HG02970 (cell line): Measurements from ENCODE around the gene SIRT6.
"Not testable (repeated sequence)": the region's sequence is repeated elsewhere in the genome, so short reads cannot be mapped to it uniquely, and the experiment has no call there.

Experiments
- ATAC-seq: cut with Tn5 transposase; IDR thresholded peaks from one replicate; pipeline ENCODE4 v1.9.1; 2021; ENCODE audit warnings: mild to moderate bottlenecking, moderate library complexity, moderate number of reproducible peaks; ENCODE audit not compliant: unreplicated experiment, low FRiP score

The SIRT6 gene

DNA sequence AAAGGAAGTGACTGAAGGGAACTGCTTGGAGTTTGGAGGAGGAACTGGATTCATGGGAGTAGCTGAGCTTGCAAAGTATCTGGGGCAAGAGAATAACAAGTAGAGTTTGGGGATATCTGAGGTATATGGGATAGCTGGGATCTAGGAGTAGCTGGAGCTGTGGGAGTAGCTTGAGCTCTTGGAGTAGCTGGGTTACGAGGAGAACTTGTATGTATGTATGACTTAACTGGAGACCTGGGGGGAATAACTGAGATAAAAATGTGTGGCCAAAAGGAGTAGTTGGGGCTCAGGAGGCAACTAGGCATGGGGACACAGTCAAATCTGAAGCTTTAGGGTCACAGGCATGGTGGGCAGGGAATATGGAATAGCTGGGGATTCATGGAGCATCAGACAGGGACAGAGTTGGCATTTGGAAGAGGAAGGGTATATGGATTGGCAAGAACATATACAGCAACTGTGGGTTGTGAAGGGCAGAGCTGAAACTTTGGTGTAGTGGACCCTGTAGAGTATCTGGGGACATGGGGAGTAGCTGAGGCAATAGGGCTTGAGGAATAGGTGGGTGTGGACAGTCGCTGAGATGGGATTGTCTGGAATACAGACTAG is 18.7 kb upstream of the SIRT6 start:
- ATAC-seq = no peak

DNA sequence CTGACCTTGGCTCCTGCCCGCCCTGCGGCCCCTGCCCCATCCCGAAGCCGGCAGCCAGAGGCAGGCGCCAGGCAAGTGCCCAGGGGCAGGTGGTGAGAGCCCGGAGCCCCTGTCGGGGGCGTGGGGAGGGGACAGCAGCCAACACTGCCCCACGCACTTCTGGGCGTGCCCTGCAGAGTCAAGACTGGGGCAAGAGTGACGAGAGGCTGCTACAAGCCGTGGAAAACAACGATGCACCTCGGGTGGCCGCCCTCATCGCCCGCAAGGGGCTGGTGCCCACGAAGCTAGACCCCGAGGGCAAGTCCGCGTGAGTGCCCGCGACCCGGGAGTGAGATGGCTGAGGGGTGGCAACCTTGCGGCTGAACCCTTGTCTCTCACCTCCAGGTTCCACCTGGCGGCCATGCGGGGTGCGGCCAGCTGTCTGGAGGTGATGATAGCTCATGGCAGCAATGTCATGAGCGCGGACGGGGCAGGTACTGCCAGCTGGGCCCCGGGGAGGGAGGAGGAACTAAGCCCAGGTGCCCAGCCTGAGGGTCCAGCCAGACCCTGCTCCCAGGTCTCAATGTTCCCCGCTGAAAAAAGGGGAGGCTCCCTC is 17.4 kb upstream of the SIRT6 start:
- no peak for ATAC-seq

DNA sequence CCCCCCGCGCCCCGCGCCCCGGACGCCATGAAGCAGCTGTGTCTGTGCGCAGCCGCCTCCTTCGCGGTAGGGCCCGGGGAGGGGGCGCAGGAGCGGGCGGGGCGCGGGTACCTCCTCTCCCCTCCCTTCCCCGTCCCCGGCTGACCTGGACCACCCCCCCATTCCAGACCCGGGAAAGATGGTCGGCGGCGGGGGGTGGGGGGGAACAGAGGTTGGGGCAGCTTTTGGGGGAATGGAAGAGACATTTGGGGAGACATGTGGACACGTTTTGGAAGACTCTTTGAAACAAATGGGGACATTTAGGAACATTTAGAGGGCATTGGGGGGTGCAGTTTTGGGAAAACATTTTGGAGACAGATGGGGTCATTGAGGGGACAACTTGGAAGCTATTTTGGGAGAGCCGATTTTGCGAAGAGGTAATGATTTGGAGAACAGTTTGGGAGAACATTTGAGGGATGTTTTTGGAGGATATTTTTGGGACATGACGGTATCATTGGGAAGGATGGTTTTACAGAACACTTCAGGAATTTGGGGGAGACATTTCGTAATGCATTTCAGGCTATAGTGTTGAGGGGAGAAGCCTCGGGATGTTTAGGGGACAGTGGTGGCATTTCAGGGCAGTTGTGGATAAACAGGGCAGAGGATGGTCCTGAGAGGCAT is 16.2 kb upstream of the SIRT6 start:
- no peak for ATAC-seq

DNA sequence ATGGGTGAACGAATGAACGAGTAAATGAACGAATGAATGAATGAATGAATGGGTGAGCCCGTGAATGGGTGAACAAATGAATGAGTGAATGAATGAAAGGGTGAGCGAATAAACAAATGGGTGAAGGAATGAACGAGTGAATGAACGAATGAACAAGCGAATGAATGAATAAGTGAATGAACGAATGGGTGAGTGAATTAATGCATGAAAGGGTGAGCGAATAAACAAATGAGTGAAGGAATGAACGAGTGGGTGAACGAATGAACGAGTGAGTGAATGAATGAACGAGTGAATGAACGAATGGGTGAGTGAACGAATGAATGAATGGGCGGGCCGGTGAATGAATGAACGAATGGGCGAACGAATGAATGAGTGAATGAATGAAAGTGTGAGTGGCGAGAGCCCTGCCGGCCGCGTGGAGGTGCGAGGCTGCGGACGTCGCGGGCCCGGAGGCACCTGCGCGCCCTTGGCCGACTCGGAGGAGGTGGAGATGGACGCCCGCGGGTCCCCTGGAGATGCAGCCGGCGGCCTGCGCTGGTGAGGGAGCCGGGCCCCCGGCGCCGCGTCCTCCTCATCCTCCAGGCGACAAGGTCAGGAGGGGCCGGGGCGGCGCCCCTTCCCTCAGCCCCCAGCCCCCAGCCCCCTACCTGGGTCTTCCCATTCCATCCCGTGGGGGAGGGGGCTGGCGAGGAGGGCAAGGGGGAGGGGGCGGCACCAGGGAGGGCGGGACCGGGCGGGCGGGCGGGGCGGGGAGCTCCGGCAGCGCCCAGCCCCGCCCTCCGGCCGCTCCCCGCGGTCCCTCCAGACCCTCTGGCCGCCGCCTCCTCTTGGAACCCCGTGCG is 15.5 kb upstream of the SIRT6 start:
- ATAC-seq = no peak

DNA sequence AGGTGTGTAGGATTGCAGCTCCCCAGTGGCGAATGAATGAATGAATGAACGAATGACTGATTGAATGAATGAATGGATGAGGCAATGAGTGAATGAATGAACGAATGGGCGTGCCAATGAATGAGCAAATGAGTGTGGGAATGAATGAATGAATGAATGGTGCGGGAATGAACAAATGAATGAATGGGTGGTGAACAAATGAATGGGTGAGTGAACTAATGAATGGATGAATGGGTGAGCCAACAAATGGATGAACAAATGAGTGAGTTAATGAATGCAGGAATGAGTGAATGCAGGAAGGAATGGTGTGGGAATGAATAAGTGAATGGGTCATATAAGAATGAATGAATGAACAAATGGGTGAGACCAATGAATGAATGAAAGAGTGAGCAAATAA is 14.9 kb upstream of the SIRT6 start:
- ATAC-seq = no peak

DNA sequence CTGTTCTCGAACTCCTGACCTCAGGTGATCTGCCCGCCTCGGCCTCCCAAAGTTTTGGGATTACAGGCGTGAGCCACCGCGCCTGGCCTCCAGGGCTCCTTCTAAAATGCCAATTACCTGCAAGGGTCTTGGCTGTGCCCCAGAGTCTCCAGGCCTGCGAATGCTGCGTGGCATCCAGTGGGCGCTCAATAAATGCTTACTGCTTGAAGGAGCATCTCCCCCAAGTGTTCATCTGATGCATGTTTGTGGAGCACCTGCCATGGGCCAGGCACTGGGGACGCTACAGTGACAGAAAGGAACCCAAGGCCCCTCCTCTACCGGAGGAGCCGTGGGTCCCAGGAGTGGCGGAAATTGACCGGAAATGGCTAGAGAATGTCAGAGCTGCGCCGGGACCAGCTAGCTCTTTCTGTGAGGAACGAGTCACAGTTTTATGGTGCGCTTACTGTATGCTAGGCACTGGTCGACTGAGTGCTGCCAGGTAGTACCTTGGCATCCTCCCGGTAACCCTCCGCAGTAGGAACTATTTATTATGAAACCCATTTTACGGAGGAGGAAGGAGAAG is 14.3 kb upstream of the SIRT6 start:
- ATAC-seq = no peak

DNA sequence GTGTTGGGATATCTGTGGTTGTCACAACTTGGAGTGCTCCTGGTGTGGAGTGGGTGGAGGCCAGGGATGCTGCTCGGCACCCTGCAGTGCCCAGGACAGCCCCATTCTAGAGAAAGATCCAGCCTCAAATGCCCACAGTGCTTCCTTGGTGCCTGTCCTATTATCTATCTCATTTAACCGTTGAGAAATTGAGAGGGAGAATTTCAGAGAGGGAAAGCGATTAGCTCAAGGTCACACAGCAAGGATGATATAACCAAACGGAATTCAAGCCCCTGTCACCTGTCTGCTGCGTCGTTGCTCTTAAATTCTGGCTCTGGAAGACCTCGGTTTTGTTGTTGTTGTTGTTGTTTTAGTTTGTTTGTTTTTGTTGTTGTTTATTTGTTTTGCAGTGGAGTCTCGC is 13.6 kb upstream of the SIRT6 start:
- ATAC-seq = no peak

DNA sequence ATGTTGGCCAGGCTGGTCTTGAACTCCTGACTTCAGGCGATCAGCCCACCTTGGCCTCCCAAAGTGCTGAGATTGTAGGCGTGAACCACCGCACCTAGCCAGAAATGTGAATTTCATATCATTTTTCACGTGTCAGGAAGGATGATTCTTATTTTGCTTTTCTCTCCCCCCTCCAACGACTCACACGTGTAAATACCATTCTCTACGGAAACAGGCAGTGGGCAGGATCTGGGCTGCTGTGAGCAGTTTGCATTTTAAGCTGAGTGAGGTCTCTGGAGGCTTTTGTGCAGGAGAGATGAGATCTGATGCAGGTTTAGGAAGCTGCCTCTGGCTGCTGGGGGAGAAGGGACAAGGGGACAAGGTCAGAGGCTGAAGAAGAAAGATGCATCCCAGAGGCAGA is 12.0 kb upstream of the SIRT6 start:
- no peak for ATAC-seq

DNA sequence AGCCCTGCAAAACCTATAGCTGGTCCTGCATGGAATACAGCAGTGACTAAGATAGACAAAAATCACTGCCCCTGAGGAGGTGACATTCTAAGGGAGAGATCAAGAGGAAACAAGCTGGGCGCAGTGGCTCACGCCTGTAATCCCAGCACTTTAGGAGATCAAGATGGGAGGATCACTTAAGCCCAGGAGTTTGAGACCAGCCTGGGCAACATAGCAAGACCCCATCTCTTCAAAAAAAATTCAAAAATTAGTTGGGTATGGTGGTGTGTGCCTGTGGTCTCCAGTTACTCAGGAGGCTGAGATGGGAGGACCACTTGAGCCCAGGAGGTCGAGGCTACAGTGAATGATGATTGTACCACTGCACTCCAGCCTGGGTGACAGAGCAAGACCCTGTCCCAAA is 10.2 kb upstream of the SIRT6 start:
- ATAC-seq = not testable (repeated sequence)

DNA sequence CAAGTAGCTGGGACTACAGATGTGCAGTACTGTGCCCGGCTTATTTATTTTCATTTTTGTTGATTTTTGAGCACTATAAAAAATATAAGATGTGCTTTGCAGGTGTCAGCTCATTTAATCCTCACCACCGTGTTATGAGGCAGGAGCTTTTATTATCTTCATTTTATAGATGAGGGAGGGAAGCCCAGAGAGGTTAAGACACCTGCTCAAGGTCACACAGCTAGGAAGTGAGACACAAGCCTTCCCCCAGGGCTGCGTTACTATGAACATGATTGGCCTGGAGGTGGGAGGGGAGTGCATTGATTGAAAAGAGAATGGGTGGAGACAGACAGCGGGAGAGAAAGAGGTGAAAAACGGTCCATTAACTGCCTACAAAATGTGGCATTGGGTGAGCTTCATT is 7.3 kb upstream of the SIRT6 start:
- no peak for ATAC-seq

DNA sequence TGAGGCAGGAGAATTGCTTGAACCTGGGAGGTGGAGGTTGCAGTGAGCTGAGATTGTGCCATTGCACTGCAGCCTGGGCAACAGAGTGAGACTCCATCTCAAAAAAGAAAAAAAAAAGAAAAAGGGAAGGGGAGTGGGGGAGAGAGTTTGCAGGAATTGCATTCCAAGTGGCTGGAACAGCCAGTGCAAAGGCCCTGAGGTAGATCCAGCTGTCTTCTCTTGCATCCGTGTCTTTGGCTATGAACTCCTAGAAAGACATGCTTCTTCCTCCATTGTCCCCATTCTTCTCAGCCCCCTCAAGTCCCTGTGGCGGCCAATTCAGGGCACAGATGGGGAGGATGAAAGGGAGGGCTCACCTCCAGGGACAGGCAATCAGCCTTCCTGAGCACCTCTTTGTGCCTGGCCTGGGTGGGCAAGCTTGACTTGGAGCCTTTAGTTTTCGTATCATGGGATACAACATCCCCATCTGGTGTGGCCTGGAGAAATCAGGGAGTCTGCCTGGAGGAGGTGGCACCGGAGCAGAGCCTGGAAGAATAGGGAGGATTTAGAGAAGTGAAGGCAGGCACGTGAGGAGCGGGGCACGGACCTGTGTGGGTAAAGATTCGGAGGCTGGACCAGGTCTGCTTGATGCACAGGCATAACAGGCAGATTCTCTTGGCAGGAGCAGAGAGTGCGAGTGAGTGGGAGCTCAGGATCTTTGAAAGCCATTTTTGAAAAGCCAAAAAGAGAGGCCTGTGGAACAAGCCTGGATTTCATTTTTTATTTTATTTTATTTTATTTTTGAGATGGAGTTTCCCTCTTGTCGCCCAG is 5.2 kb upstream of the SIRT6 start:
- ATAC-seq = no peak

DNA sequence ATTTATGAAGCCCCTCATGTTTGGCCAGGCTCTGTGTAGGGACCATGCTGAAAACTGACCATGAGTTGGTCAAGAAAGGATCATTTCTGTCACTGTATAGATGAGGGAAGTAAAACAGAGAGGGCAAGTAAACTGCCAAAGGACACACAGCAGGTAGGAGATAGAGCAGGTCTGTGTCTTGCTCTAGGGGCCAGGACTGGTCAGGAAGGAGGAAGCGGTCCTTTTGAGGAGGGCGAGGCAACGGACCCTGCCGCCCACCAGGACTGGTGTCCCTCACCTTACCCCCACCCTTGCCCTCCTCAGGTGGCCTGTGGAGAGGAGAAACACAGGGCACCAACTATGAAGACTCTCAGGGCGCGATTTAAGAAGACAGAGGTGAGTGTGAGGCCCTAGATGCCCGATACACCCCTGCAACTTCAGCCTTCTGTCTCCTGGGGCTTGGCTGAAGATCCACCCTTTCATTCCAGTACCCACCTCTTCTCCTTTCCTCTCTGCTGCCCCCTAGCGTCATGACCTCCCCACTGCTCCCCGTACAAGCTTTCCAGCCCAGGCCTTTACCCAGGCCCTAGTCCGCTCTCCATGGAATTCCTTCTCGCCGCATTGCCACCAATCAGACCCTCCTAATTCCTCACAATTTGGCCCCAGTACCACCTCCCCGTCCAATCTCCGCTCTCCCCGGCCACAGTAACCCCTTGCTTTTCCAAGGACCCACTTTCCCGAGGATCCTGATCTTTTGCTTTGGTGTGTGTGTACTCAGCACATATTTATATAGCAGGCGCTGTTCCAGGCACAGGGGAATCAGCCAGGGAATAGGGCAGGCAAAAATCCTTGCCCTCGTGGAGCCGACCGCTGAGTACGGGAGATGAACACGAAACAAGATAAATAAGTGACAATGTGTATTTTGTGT is 4.0 kb upstream of the SIRT6 start:
- no peak for ATAC-seq

DNA sequence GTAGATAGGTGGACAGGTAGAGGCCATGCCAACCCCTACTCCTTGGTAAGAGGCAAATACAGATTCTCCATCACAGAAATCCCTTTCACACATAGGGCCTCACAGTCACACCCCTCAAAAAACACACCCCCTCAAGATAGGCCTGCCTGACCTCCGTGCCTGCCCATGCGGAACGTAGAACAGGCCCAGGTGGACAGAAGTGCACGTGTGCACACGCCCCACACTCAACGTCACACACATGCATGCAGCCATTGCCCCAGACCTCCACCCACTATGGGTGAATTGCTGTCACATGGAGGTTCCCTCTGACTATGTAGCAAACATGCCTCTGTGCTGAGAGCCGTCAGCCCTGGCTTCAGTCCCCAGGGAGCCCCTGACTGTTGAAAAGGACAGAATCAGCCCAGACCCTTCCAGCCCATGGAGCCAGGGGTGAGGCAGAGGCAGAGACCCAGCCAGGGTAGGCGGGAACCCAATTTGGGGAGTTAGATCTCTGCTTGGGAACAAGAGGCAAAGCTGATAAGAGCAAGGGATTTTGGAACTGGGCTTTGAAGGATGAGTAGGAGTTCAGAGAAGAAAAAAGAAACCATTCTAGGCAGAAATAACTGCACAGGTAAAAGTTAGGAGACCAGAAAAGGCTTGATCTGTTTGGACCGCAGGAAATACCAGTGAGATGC is 3.2 kb upstream of the SIRT6 start:
- no peak for ATAC-seq

DNA sequence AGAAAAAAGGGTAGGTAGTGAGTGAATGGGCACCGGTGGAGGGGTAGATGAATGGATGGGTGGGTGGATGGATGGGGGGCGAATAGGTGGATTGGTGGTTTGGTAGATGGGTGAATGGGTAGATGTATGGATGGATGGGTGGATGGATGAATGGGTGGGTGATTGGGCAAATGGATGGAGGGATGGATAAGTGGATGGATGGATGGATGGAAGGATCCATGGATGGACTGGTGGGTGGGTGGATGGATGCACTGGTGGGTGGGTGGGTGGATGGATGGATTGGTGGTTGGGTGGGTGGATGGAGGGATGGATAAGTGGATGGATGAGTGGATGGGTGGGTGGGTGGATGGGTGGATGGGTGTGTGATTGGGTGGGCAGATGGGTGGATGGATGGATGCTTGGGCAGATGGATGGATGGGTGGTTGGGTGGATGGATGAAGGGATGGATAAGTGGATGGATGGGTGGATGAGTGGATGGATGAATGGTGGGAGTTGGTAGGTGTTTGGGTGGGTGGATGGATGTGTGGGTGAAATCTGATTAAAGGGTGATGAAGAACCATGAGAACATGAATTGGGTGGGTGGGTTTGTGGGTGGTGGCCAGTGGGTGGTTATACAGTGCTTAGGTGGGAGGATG is 2.5 kb upstream of the SIRT6 start:
- no peak for ATAC-seq

DNA sequence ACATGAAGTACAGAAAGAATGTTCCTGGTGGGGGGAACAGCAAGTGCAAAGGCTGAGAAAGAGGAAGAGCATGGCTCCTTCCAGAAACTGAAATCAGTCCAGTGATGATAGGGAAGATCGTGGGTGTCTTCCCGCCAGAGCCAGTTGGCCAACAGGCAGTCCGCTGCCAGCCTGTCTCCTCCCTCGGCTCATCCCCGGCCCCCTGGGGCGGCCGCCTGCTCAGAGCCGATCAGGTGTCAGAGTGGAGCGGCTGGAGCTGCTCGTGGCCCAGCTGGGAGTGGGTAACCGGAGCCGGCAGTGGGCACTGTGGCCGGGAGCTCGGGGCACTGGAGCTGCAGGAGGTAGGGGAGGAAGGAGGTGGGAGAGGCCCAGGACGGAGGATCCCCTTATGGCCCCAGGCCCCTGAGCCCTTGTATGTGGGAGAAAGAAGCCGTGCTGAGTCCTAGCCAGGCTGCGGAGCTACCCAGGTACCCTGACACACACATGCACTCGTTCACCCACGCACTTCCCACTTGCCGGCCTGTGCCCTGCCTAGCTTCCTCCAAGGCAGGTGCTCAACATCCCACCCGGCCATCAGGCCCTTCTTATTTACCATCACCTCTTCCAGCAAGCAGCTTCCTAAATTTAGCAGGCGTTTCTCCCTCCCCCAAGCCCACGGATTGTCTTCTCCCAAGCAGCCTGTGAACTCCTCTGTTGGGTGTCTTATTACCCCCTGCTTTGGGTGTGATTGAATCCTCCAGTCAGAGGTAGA is 1.8 kb upstream of the SIRT6 start:
- no peak for ATAC-seq

DNA sequence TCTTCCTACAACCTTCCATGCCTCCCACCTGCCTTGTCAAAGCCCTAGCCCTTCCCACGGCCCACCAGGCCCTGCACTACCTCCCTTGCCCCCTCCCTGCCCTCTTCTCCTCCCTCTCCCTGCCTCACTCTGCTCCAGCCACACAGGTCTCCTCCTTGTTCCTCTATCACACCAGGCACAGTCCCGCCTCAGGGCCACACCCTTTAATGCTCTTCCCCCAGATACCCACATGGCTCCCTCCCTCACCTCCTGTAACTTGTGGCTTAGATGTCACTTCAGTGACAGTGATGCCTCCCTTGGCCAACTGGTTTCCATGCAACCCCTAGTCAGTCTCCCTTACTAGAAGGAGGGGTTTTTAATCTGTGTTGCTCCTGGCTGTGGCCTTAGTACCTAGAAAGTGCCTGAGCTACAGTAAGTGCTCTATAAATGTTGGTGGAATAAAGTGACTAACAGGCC is 1.3 kb downstream of the SIRT6 start:
- no peak for ATAC-seq

DNA sequence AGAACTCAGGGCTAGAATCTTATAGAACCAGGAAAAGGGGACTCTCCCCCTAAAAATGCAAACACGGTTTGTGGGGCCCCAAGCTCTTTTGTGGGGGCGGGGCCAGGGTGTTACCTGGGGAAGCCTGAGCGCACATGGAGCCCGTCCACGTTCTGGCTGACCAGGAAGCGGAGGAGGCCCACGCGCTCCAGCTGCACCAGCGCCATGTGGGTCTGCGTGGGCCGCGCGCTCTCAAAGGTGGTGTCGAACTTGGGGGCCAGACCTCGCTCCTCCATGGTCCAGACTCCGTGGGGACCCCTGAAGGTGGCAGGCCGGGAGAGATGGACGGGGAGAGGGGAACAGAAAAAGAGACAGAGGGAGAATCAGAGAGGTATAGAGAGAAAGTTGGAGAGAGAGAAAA is 3.4 kb downstream of the SIRT6 start:
- no peak for ATAC-seq
